ENCODE results near the gene SNCB. TPM values are rescaled to one million over a fixed set of nuclear protein-coding genes. Genes with fewer than 3 reads are reported as not detected.

The SNCB gene
- total RNA-seq, 2 experiments from 2014 or later = not detected

GRCh38 chr5:176618783-176619182 is 11.6 kb downstream of the SNCB start:
- H3K36me3 Mint-ChIP-seq (ENCODE audit: low read depth) = no peaks in the 10 kb centered on the region

GRCh38 chr5:176616511-176616910 is 13.8 kb downstream of the SNCB start:
- no peaks in the 10 kb centered on the region for H3K9me3 Mint-ChIP-seq (ENCODE audit: insufficient read depth)
- CTCF ChIA-PET = interaction anchor here (1.6 kb wide), 1 partner anchor 14 kb away, joined by 5 read pairs; the partner anchor contains the start of genes EIF4E1B and SNCB
- POLR2A ChIA-PET = no interaction called here
- H3K4me1 Mint-ChIP-seq (ENCODE audit: low read depth) = peaks cover 14% of the 10 kb centered on the region
- ATAC-seq (no peak), DNase-seq (no peak)
- no peak overlapping the region for H3K27ac Mint-ChIP-seq
- H3K36me3 Mint-ChIP-seq (ENCODE audit: low read depth) = no peaks in the 10 kb centered on the region
- peaks cover 70% of the 10 kb centered on the region for H3K27me3 Mint-ChIP-seq (ENCODE audit: low read depth)
- no peak overlapping the region for H3K4me3 Mint-ChIP-seq

More at GRCh38 chr5:176618783-176619182, 11.6 kb downstream of the SNCB start:
- Mint-ChIP-seq H3K27ac (no peak overlapping the region), H3K4me1 (ENCODE audit: low read depth) (peaks cover 14% of the 10 kb centered on the region), H3K9me3 (ENCODE audit: insufficient read depth) (no peaks in the 10 kb centered on the region), H3K4me3 (no peak overlapping the region), H3K27me3 (ENCODE audit: low read depth) (peaks cover 65% of the 10 kb centered on the region)
- ATAC-seq (no peak), DNase-seq (no peak)
- ChIA-PET POLR2A (no interaction called here), CTCF (no interaction called here)

GRCh38 chr5:176614805-176615478 is 15.4 kb downstream of the SNCB start:
- Mint-ChIP-seq H3K27ac (no peak overlapping the region), H3K9me3 (ENCODE audit: insufficient read depth) (no peaks in the 10 kb centered on the region), H3K4me1 (ENCODE audit: low read depth) (peaks cover 9% of the 10 kb centered on the region), H3K27me3 (ENCODE audit: low read depth) (peaks cover 62% of the 10 kb centered on the region), H3K4me3 (no peak overlapping the region), H3K36me3 (ENCODE audit: low read depth) (no peaks in the 10 kb centered on the region)
- DNase-seq (no peak), ATAC-seq (no peak)
- POLR2A ChIA-PET = no interaction called here
- CTCF ChIA-PET = no interaction called here

- Mint-ChIP-seq H3K27ac (no peak overlapping the region), H3K4me3 (no peak overlapping the region), H3K36me3 (ENCODE audit: low read depth) (no peaks in the 10 kb centered on the region), H3K9me3 (ENCODE audit: insufficient read depth) (no peaks in the 10 kb centered on the region), H3K27me3 (ENCODE audit: low read depth) (peaks cover 57% of the 10 kb centered on the region), H3K4me1 (ENCODE audit: low read depth) (peaks cover 11% of the 10 kb centered on the region)
- ChIA-PET POLR2A (no interaction called here), CTCF (no interaction called here)
- no peak for DNase-seq
- no peak for ATAC-seq
These were observed 17.5 kb downstream of the SNCB start for GRCh38 chr5:176612855-176613254.

- H3K4me3 Mint-ChIP-seq = no peak overlapping the region
- DNase-seq (no peak), ATAC-seq (no peak)
- POLR2A ChIA-PET = no interaction called here
- peaks cover 11% of the 10 kb centered on the region for H3K4me1 Mint-ChIP-seq (ENCODE audit: low read depth)
- CTCF ChIA-PET = no interaction called here
- H3K36me3 Mint-ChIP-seq (ENCODE audit: low read depth) = no peaks in the 10 kb centered on the region
- H3K27me3 Mint-ChIP-seq (ENCODE audit: low read depth) = peaks cover 54% of the 10 kb centered on the region
- H3K27ac Mint-ChIP-seq = no peak overlapping the region
- no peaks in the 10 kb centered on the region for H3K9me3 Mint-ChIP-seq (ENCODE audit: insufficient read depth)
These were observed 18.3 kb downstream of the SNCB start for GRCh38 chr5:176612008-176612407.

GRCh38 chr5:176611435-176611834 is 18.9 kb downstream of the SNCB start:
- Mint-ChIP-seq H3K36me3 (ENCODE audit: low read depth) (no peaks in the 10 kb centered on the region), H3K9me3 (ENCODE audit: insufficient read depth) (no peaks in the 10 kb centered on the region), H3K27ac (no peak overlapping the region), H3K4me1 (ENCODE audit: low read depth) (peaks cover 11% of the 10 kb centered on the region), H3K4me3 (no peak overlapping the region), H3K27me3 (ENCODE audit: low read depth) (peaks cover 50% of the 10 kb centered on the region)
- CTCF ChIA-PET = no interaction called here
- DNase-seq (peak; percentile 81), ATAC-seq (no peak)
- POLR2A ChIA-PET = no interaction called here

GRCh38 chr5:176610435-176610773 is 19.9 kb downstream of the SNCB start:
- ATAC-seq = no peak
- Mint-ChIP-seq H3K36me3 (ENCODE audit: low read depth) (no peaks in the 10 kb centered on the region), H3K4me3 (peak overlapping the region; percentile 66), H3K27ac (no peak overlapping the region), H3K27me3 (ENCODE audit: low read depth) (peaks cover 43% of the 10 kb centered on the region), H3K4me1 (ENCODE audit: low read depth) (peaks cover 11% of the 10 kb centered on the region), H3K9me3 (ENCODE audit: insufficient read depth) (no peaks in the 10 kb centered on the region)
- CTCF ChIA-PET = no interaction called here
- DNase-seq = no peak
- POLR2A ChIA-PET = no interaction called here

- ATAC-seq (peak; percentile 76), DNase-seq (peak; percentile 52)
- H3K27ac Mint-ChIP-seq = peak within 1 kb of the TSS; percentile 73
- ChIA-PET CTCF (no interaction called here), POLR2A (no interaction called here)
- H3K27me3 Mint-ChIP-seq (ENCODE audit: low read depth) = peaks cover 41% of the 10 kb centered on the region
- no peaks in the 10 kb centered on the region for H3K36me3 Mint-ChIP-seq (ENCODE audit: low read depth)
- peaks cover 11% of the 10 kb centered on the region for H3K4me1 Mint-ChIP-seq (ENCODE audit: low read depth)
- no peaks in the 10 kb centered on the region for H3K9me3 Mint-ChIP-seq (ENCODE audit: insufficient read depth)
- H3K4me3 Mint-ChIP-seq = peak within 1 kb of the TSS; percentile 85
These were observed 20.5 kb downstream of the SNCB start, which contains the start of gene GPRIN1 for GRCh38 chr5:176609724-176610434. TSS of gene GPRIN1 (minus strand) at chr5:176610156. CDS start at chr5:176599834, 10,322 bp downstream.

- no peak for DNase-seq
- CTCF ChIA-PET = no interaction called here
These were observed 21.2 kb downstream of the SNCB start for GRCh38 chr5:176608937-176609723.

GRCh38 chr5:176608142-176608705 is 22.1 kb downstream of the SNCB start:
- CTCF ChIA-PET = no interaction called here
- no peaks in the 10 kb centered on the region for H3K36me3 Mint-ChIP-seq (ENCODE audit: low read depth)
- H3K27ac Mint-ChIP-seq = no peak overlapping the region
- POLR2A ChIA-PET = interaction anchor here (0.6 to 1.1 kb wide), 2 partner anchors 160 to 769 kb away, joined by 3 read pairs; partner anchors contain the start of gene FAF2
- ATAC-seq = no peak
- H3K4me1 Mint-ChIP-seq (ENCODE audit: low read depth) = peaks cover 11% of the 10 kb centered on the region
- peak overlapping the region; percentile 85 for H3K4me3 Mint-ChIP-seq
- H3K9me3 Mint-ChIP-seq (ENCODE audit: insufficient read depth) = no peaks in the 10 kb centered on the region
- DNase-seq = no peak
- peaks cover 33% of the 10 kb centered on the region for H3K27me3 Mint-ChIP-seq (ENCODE audit: low read depth)

More at GRCh38 chr5:176608937-176609723, 21.2 kb downstream of the SNCB start:
- Mint-ChIP-seq H3K27ac (peak overlapping the region; percentile 73), H3K4me1 (ENCODE audit: low read depth) (peaks cover 11% of the 10 kb centered on the region), H3K27me3 (ENCODE audit: low read depth) (peaks cover 36% of the 10 kb centered on the region), H3K4me3 (peak overlapping the region; percentile 85), H3K9me3 (ENCODE audit: insufficient read depth) (no peaks in the 10 kb centered on the region), H3K36me3 (ENCODE audit: low read depth) (no peaks in the 10 kb centered on the region)
- POLR2A ChIA-PET = interaction anchor here (1.1 kb wide), 1 partner anchor 161 kb away, joined by 3 read pairs; the partner anchor contains the start of gene FAF2
- no peak for ATAC-seq

GRCh38 chr5:176606875-176607274 is 23.5 kb downstream of the SNCB start:
- ChIA-PET POLR2A (no interaction called here), CTCF (interaction anchor here (1.0 to 2.5 kb wide), 3 partner anchors 10 to 53 kb away, joined by 3 to 10 read pairs (median 6); no protein-coding TSS in a partner anchor)
- H3K27ac Mint-ChIP-seq = no peak overlapping the region
- peaks cover 27% of the 10 kb centered on the region for H3K27me3 Mint-ChIP-seq (ENCODE audit: low read depth)
- DNase-seq (no peak), ATAC-seq (no peak)
- no peaks in the 10 kb centered on the region for H3K9me3 Mint-ChIP-seq (ENCODE audit: insufficient read depth)
- H3K4me1 Mint-ChIP-seq (ENCODE audit: low read depth) = peaks cover 11% of the 10 kb centered on the region
- no peaks in the 10 kb centered on the region for H3K36me3 Mint-ChIP-seq (ENCODE audit: low read depth)
- H3K4me3 Mint-ChIP-seq = no peak overlapping the region

All from activated CD8-positive, alpha-beta T cell treated with anti-CD3 and anti-CD28 coated beads, Interleukin-2, amount 10 ng/mL, durations not matched to agents 7 days and 5 days (primary cell).